Measurements from ENCODE around the gene RAX2. TPM values are rescaled to one million over a fixed set of nuclear protein-coding genes. Genes with fewer than 3 reads are reported as not detected.

RAX2 gene
- total and polyA plus RNA-seq, 9 of the 15 experiments (the other 6 are each of a cell fraction or from before 2014, with no cell fraction given) = not detected

DNA sequence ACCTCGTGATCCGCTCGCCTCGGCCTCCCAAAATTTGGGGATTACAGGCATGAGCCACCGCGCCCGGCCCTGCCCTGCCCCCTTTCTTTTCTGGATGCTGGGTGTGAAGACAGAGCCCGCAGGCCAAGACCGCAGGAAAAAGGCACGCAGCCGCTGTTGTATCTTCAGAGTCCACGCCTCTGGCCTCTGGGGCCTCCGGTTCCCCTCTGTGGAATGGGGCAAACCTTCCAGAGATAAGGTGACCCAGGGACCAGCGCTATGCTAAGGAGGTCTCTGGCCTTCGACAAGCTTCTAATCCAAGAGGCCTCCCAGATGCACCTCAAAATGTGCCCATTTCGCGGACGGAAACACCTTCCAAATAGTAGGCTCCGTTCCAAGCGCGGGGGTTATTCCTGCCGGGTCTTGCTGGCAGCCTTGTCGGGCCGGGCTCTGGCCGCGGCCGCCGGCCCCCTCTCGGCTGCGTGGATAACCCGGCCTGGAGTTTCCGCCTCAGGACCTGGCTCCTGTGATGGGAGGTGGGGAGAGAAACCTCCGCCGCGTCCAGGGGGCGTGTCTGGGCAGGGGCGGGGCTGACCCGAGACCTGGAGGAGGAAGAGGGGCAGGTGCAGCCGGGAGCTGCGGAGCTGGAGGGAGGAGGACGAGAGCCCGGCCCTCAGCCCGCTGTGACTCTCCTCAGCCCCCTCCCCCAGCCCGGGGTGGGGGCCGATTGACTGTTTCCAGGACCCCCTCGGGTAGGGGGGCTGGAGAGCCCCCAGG, 50.7 kb downstream of the RAX2 start (continued):
- TF ChIP-seq, protein P1, sequence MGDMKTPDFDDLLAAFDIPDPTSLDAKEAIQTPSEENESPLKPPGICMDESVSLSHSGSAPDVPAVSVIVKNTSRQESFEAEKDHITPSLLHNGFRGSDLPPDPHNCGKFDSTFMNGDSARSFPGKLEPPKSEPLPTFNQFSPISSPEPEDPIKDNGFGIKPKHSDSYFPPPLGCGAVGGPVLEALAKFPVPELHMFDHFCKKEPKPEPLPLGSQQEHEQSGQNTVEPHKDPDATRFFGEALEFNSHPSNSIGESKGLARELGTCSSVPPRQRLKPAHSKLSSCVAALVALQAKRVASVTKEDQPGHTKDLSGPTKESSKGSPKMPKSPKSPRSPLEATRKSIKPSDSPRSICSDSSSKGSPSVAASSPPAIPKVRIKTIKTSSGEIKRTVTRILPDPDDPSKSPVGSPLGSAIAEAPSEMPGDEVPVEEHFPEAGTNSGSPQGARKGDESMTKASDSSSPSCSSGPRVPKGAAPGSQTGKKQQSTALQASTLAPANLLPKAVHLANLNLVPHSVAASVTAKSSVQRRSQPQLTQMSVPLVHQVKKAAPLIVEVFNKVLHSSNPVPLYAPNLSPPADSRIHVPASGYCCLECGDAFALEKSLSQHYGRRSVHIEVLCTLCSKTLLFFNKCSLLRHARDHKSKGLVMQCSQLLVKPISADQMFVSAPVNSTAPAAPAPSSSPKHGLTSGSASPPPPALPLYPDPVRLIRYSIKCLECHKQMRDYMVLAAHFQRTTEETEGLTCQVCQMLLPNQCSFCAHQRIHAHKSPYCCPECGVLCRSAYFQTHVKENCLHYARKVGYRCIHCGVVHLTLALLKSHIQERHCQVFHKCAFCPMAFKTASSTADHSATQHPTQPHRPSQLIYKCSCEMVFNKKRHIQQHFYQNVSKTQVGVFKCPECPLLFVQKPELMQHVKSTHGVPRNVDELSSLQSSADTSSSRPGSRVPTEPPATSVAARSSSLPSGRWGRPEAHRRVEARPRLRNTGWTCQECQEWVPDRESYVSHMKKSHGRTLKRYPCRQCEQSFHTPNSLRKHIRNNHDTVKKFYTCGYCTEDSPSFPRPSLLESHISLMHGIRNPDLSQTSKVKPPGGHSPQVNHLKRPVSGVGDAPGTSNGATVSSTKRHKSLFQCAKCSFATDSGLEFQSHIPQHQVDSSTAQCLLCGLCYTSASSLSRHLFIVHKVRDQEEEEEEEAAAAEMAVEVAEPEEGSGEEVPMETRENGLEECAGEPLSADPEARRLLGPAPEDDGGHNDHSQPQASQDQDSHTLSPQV (IDR thresholded peaks at IDR 0.05) = no peak
- TF ChIP-seq PRMT5 (CRISPR knock-in tag; IDR thresholded peaks at IDR 0.05) (no peak), SPI1 (IDR thresholded peaks at IDR 0.05; ENCODE audit: borderline replicate concordance, low read depth, low read length) (no peak), MCM7 (IDR thresholded peaks at IDR 0.05) (no peak), L3MBTL2 (IDR thresholded peaks at IDR 0.05) (peak; percentile 46; the same call in 1 of the 2 replicates), TEAD4 (IDR thresholded peaks at IDR 0.05; ENCODE audit: low read length) (peak; percentile 60), TEAD4 (CRISPR knock-in tag; IDR thresholded peaks at IDR 0.05; ENCODE audit: borderline replicate concordance) (no peak), WHSC1 (IDR thresholded peaks at IDR 0.05; ENCODE audit: low read length) (no peak), NEUROD1 (IDR thresholded peaks at IDR 0.05; ENCODE audit: borderline replicate concordance, low read depth, low read length, partially characterized antibody) (peak; percentile 100), KAT7 (CRISPR knock-in tag; IDR thresholded peaks at IDR 0.05; ENCODE audit: borderline replicate concordance) (no peak), RHOXF2B (CRISPR knock-in tag; conservative IDR thresholded peaks at IDR 0.05) (no peak), TGIF2 (CRISPR knock-in tag; IDR thresholded peaks at IDR 0.05) (0 out of 2 replicates have a peak, but pooled peaks have one; percentile 47)
- TF ChIP-seq, protein P2, sequence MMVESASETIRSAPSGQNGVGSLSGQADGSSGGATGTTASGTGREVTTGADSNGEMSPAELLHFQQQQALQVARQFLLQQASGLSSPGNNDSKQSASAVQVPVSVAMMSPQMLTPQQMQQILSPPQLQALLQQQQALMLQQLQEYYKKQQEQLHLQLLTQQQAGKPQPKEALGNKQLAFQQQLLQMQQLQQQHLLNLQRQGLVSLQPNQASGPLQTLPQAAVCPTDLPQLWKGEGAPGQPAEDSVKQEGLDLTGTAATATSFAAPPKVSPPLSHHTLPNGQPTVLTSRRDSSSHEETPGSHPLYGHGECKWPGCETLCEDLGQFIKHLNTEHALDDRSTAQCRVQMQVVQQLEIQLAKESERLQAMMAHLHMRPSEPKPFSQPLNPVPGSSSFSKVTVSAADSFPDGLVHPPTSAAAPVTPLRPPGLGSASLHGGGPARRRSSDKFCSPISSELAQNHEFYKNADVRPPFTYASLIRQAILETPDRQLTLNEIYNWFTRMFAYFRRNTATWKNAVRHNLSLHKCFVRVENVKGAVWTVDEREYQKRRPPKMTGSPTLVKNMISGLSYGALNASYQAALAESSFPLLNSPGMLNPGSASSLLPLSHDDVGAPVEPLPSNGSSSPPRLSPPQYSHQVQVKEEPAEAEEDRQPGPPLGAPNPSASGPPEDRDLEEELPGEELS (CRISPR knock-in tag; IDR thresholded peaks at IDR 0.05; ENCODE audit: borderline replicate concordance) = no peak
- TF ChIP-seq, protein P3, sequence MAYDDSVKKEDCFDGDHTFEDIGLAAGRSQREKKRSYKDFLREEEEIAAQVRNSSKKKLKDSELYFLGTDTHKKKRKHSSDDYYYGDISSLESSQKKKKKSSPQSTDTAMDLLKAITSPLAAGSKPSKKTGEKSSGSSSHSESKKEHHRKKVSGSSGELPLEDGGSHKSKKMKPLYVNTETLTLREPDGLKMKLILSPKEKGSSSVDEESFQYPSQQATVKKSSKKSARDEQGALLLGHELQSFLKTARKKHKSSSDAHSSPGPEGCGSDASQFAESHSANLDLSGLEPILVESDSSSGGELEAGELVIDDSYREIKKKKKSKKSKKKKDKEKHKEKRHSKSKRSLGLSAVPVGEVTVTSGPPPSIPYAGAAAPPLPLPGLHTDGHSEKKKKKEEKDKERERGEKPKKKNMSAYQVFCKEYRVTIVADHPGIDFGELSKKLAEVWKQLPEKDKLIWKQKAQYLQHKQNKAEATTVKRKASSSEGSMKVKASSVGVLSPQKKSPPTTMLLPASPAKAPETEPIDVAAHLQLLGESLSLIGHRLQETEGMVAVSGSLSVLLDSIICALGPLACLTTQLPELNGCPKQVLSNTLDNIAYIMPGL (CRISPR knock-in tag; IDR thresholded peaks at IDR 0.05) = no peak
- TF ChIP-seq, protein P4, sequence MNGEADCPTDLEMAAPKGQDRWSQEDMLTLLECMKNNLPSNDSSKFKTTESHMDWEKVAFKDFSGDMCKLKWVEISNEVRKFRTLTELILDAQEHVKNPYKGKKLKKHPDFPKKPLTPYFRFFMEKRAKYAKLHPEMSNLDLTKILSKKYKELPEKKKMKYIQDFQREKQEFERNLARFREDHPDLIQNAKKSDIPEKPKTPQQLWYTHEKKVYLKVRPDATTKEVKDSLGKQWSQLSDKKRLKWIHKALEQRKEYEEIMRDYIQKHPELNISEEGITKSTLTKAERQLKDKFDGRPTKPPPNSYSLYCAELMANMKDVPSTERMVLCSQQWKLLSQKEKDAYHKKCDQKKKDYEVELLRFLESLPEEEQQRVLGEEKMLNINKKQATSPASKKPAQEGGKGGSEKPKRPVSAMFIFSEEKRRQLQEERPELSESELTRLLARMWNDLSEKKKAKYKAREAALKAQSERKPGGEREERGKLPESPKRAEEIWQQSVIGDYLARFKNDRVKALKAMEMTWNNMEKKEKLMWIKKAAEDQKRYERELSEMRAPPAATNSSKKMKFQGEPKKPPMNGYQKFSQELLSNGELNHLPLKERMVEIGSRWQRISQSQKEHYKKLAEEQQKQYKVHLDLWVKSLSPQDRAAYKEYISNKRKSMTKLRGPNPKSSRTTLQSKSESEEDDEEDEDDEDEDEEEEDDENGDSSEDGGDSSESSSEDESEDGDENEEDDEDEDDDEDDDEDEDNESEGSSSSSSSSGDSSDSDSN (IDR thresholded peaks at IDR 0.05; ENCODE audit: borderline replicate concordance in 1 of 2, low read depth in 2 of 2, low read length in 2 of 2) = 0 out of 4 replicates have a peak, but pooled peaks of 1 of the 2 experiments have one; percentile 21

Data from K562 (cell line).